ENCODE data around the gene NCAM1. TPM values are rescaled to one million over a fixed set of nuclear protein-coding genes. Genes with fewer than 3 reads are reported as not detected.

NCAM1 gene
- total and polyA plus RNA-seq, 2 of the 13 experiments (the other 11 are each of a cell fraction or from before 2014, with no cell fraction given): 0.05 TPM; not detected in 1

GRCh38 chr11:113014262-113015097 is 53.3 kb downstream of the NCAM1 start:
- no peaks in the 10 kb centered on the region for H3K9me3 ChIP-seq (ENCODE audit: low read length)
- FAIRE-seq: no peak
- H3K4me1 ChIP-seq (ENCODE audit: insufficient read depth, low read length): no peaks in the 10 kb centered on the region
- H3K4me2 ChIP-seq (ENCODE audit: low read depth, low read length): no peak overlapping the region
- 11% methylated on average over 10 of the region's 11 CpGs for WGBS (ENCODE audit: low lambda C conversion rate)
- H2AFZ ChIP-seq (ENCODE audit: low read length): no peak overlapping the region
- ChIA-PET CTCF (ENCODE audit: low intra/inter-chr PET ratio, low total read pairs) (no interaction called here), POLR2A (no interaction called here)
- no peak overlapping the region for H3K9ac ChIP-seq (ENCODE audit: insufficient read depth, low read depth, low read length)
- no peak for DNase-seq (ENCODE audit: low spot score)
- H3K79me2 ChIP-seq (ENCODE audit: insufficient read depth, low read length): no peaks in the 10 kb centered on the region
- intact Hi-C loops (cut with micrococcal nuclease; ENCODE audit: unreplicated experiment) (no loop called here), in situ Hi-C loops (cut with HindIII; ENCODE audit: extremely low pct_ligation_motif_present, low pct_unique_long_range_greater_than_20kb) (no loop called here)
- no peaks in the 10 kb centered on the region for H4K20me1 ChIP-seq (ENCODE audit: insufficient read depth, low read length)
- no peak for ATAC-seq
- H3K27me3 ChIP-seq (ENCODE audit: control insufficient read depth in 1 of 2, insufficient read depth in 2 of 2, low read length in 2 of 2): no peaks in the 10 kb centered on the region
- no peaks in the 10 kb centered on the region for H3K36me3 ChIP-seq (replicated peaks in 1 of 2; ENCODE audit: control insufficient read depth in 1 of 2, insufficient read depth in 2 of 2, low read length in 2 of 2)
- BruUV-seq (replicated peaks): no TSS peak
- no peak overlapping the region for H3K4me3 ChIP-seq (replicated peaks in 1 of 3; ENCODE audit: insufficient read depth in 1 of 3, low read depth in 2 of 3, low read length in 3 of 3)
- no peak overlapping the region for H3K27ac ChIP-seq (ENCODE audit: extremely low read length, insufficient read depth, low read length)
- TF ChIP-seq HMGXB4 (CRISPR knock-in tag; IDR thresholded peaks at IDR 0.05; ENCODE audit: borderline replicate concordance in 1 of 2, low read depth in 1 of 2): no peak
- no peak for TF ChIP-seq ZBTB42 (CRISPR knock-in tag; IDR thresholded peaks at IDR 0.05)
- TF ChIP-seq PCBP2 (optimal IDR thresholded peaks at IDR 0.05; ENCODE audit: low read depth, low read length, poor library complexity, severe bottlenecking): no peak
- TF ChIP-seq THRA (CRISPR knock-in tag; IDR thresholded peaks at IDR 0.05; ENCODE audit: borderline replicate concordance): no peak
- TF ChIP-seq TFAP4 (IDR thresholded peaks at IDR 0.05; ENCODE audit: borderline replicate concordance, low read depth): no peak
- TF ChIP-seq FOXJ3 (CRISPR knock-in tag; IDR thresholded peaks at IDR 0.05; ENCODE audit: borderline replicate concordance): no peak
- TF ChIP-seq ZNF441 (CRISPR knock-in tag; IDR thresholded peaks at IDR 0.05; ENCODE audit: borderline replicate concordance): no peak
- TF ChIP-seq ZNF580 (CRISPR knock-in tag; IDR thresholded peaks at IDR 0.05; ENCODE audit: borderline replicate concordance, low read depth): no peak
- TF ChIP-seq ZBTB2 (CRISPR knock-in tag; IDR thresholded peaks at IDR 0.05; ENCODE audit: low read depth): no peak
- TF ChIP-seq IRF1 (CRISPR knock-in tag; IDR thresholded peaks at IDR 0.05; ENCODE audit: low read depth): no peak
- no peak for TF ChIP-seq ADNP (CRISPR knock-in tag; IDR thresholded peaks at IDR 0.05)
- TF ChIP-seq STAT6 (CRISPR knock-in tag; IDR thresholded peaks at IDR 0.05; ENCODE audit: borderline replicate concordance): no peak
